Right lung (tissue), 5 donors: ENCODE data around the gene PDZD7. TPM values are rescaled to one million over a fixed set of nuclear protein-coding genes. Genes with fewer than 3 reads are reported as not detected.
"Not testable (repeated sequence)": the region's sequence is repeated elsewhere in the genome, so short reads cannot be mapped to it uniquely, and the experiment has no call there.

ENCODE experiments used
- DNase-seq, 2 donors: peaks; one replicate each; pipeline ENCODE4 v3.0.0-alpha.2; 2013
- polyA plus RNA-seq, 5 donors: library from polyadenylated mRNA; unstranded; fragments of 120-200 nt; gene quantifications; one replicate each; pipeline versions ENCODE4 v1.2.1 to v1.2.3, GENCODE V29; 2013; ENCODE audit warnings: inconsistent platforms in 1 of 5, low replicate concordance in 1 of 5; ENCODE audit not compliant: insufficient read length in 5 of 5, insufficient read depth in 1 of 5

Gene PDZD7
- polyA plus RNA-seq, 5 donors: 0.26 to 0.85 (median 0.69) TPM

DNA sequence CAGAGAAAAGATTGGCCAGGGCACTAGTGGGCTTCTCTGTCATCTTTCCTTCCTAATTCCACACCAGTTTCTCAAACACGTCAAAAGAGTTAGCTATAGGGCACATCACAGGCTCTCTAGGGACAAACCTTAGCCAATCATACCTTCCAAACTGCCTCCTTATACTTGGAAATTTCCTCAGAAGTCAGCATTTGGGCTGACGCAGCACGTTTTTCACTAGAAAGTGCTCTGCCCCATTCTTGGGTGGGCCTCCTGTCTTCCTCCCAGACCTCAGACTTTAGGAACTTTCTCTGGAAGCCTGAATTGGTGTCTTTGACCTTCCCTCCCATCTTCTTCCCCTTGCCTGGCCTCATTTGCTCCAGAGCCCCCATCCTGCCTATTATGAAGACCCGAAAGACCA lies 11.2 kb upstream of the PDZD7 start:
- DNase-seq: no peak

DNA sequence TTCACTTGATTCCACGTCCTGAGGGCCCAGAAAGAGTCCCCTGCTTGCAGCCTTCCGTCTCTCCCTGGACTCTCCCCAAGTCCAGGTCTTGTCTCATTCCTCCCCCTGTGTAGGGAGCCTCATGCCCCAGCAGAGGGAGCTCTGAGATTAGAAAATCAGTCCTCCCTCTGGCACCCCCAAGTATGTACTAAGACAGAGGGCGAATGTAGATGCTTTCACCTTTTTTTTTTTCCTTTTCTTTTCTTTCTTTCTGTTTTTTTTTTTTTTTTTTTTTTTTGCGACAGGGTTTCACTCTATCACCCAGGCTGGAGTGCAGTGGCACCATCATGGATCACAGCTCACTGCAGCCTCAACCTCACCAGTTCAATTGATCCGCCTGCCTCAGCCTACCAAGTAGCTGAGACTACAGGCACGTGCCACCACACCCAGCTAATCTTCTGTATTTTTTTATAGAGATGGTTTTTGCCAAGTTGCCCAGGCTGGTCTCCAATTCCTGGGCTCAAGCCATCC lies 10.4 kb upstream of the PDZD7 start:
- DNase-seq: peak; percentile 71 to 83

DNA sequence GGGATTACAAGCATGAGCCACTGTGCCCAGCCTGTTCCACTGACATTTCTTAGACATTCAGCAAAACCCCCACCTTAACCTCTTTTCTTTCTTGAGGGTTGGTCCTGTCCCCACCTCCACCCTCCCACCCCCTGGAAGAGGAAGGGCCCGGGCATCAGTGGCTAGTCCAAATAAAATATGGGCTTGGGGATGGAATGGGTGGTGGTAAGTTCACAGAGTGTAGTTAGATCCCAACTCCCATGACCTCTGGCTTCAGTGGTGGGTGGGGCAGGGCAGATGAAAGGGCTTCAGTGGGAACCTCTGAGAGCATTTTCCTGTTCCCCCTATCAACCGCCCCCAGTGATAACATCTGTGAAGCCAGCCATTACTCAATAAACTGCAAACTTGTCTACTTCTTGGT lies 9.9 kb upstream of the PDZD7 start:
- DNase-seq: no peak

DNA sequence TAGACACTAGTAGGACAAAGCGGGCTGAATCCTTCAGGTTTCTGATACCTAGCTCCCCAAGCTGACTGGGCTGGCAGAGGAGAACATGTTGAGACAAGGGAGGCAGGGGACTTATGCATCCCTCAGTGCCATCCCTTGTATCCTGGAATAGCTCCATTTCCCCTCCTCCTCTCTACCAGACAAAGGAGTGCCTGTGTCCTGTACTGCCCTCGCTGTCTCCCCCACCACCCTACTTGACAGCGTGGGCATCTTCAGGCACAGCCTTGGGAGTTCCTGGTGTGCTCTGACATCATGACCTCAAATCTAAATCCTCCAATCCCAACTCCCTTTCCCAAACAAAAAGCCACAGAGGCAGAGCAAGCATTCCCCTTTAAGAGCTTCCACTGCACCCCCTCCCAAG lies 9.1 kb upstream of the PDZD7 start:
- no peak for DNase-seq

DNA sequence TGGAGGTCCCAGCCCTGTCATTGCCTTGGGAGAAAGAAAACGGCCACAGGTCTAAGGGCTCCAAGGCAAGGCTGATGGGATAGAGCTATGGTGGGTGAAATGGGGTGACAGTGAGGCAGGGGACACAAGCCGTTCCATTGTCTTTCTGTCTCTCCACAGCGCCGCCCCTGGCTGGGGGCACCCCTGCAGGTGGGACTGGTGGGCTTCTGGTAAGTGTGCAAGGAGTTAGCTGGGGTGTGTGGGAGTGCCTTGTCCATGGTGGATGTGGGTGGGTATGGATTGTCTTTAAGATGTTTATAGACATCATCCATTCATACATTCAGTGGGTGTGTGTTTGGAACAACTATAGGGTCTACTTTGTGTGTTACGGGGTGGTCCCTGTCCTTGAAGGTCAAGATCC lies 7.6 kb upstream of the PDZD7 start:
- DNase-seq: no peak

DNA sequence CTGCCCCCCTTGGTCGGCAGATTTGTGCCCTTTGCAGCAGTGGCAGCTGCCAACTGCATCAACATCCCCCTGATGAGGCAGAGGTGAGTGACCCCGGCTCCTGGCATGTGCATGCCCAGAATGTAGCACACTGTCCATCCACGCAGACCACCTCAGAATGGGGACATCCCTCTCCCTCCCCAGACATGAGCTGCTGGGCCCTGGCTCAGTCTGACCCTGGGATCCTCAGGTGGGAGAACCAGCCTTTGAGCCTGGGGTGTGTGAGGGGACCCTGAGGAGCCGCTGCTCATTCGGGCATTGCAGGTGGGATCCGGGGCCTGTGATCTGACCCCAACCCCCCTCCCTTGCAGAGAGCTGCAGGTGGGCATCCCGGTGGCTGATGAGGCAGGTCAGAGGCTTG lies 5.8 kb upstream of the PDZD7 start:
- DNase-seq: no peak

DNA sequence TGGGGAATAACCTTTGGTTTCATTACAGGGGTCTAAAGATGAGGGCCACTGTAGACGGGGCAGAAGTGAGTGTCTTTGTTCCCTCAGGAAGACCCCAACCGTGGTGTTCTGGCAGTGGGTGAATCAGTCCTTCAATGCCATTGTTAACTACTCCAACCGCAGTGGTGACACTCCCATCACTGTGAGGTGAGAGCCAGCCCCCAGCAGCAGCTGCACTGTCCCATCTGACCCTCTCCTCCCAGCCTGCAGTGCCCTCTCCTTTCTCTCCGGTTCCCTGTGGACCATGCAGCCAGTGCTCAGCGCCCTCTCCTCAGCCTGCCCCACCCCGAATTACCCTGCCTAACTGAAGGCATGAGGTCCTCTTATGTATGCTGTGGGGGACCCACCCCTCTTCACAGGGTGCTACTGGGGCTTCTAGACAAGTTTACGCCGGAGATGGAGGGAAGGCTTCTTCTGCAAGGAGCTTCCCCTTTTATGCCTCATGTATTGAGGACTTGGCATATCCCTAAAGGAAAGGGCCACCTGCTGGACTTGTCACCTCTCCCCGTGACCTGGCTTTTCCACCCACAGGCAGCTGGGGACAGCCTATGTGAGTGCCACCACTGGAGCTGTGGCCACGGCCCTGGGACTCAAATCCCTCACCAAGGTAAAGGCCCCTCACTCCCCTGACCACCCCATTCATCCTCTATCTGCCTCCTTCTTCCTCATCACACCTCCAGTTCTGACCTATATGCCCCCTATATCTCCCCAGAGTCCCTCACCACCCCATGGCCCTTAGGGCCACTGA lies 5.2 kb upstream of the PDZD7 start:
- DNase-seq: no peak

DNA sequence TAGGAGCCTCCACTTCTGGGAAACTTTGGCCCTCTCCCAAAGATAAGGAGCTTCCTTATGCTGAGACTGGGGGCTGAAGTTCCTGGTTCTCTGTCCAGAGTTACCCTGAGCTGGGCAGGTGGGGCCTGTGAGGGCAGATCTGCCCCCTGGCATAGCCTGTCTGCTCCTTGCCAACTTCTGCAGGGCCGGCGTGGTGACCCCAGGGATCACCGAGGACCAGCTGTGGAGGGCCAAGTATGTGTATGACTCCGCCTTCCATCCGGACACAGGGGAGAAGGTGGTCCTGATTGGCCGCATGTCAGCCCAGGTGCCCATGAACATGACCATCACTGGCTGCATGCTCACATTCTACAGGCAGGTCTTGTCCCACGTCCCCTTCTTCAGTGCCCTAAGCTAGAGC lies 4.4 kb upstream of the PDZD7 start:
- DNase-seq: no peak

DNA sequence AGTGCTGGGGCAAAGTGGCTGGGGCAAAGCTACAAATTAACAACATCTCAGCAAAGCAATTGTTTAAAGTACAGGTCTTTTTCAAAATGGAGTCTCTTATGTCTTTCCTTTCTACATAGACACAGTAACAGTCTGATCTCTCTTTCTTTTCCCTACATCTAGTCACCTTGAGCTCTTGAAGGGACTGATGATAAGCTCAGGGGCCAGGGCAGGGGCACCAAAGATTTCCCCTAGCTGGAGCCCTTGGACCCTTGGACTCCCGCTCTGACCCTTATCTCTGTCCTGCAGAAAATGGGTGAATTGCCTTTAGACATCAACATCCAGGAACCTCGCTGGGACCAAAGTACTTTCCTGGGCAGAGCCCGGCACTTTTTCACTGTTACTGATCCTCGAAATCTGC lies 3.5 kb upstream of the PDZD7 start:
- DNase-seq: not testable (repeated sequence)

DNA sequence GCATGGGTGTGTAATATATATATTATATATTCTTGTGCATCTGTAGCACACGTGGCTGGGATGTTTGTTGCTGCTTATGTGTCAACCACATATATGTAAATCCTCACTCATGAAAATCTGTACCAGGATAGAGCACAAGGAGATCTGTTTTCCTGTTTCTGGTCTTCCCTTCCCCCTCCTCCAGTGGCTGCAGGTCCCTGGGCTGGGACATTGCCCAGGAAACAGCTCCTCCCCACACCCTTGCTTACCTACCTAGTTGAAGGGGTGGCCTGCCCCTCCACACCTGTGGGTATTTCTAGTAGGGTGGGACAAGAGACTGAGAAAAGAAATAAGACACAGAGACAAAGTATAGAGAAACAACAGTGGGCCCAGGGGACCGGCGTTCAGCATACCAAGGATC lies 2.3 kb upstream of the PDZD7 start:
- DNase-seq: no peak

DNA sequence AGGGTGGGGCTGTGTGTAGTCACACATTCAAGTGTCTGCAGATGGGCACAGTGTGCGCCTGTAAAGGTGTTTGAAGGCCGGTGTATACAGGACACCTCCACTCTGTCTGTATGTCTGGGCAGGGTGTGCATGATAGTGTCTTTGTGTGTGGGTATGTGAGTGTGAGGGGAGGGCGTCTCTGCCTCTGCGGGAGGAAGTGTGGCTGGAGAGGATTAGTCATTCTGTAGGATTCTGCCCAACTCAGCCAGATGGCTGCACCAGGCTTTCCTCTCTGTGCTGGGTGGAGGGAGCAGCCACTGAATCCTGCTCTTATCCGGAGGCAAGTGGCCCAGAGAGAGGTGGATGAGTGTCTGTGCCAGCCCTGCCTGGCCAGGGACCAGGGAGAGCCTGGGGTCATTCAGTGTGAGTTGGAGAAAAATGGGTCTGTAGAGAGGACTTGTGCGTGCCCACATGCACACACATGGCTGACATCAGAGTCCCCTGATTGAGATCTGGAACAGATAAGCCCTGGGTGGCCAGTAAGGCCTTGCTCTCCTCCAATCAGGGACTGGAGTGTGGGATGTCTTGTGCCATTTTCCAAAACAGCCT lies 1.8 kb upstream of the PDZD7 start:
- peak; percentile 52 to 56 for DNase-seq

DNA sequence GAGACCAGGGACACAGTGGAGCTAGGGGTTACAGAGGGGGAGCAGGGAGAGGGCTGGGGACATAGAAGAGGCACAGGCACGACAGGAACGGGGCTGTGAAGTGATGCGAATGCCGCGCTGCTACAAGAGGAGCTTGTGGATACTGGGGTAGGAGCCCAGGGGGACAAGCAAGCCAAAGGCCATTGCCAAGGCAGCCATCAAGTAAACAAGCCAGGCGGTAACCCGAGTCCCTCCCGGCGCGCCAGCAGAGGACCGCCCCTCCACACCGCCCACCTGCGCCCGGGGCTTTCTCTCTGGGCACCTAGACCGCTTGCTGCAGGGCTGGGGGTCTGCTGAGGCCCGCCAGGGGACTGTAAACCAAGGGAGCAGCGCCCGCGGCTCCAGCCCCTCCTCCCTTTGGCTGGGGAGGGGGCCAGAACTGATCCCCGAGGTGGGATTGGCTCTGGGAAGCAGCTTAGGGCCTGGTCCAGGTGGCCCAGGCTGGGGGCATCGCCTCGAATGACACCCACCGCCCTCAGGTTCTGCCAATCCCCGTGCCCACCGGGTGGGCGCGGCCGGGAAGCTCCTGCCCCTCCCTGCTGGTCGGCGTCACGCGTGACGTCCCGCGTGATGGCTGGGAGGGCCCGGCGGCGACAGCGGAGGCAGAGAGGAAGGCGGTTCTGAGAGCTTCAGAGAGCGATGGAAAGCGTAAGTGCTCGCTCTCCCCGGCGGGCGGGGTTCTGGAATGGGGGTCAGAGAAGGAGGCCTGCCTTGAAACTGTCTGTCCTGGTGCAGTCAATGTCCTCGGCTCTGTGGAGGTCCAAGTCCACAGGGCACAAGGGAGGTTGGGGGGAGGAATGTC lies 1.1 kb upstream of the PDZD7 start:
- peak; percentile 81 for DNase-seq

DNA sequence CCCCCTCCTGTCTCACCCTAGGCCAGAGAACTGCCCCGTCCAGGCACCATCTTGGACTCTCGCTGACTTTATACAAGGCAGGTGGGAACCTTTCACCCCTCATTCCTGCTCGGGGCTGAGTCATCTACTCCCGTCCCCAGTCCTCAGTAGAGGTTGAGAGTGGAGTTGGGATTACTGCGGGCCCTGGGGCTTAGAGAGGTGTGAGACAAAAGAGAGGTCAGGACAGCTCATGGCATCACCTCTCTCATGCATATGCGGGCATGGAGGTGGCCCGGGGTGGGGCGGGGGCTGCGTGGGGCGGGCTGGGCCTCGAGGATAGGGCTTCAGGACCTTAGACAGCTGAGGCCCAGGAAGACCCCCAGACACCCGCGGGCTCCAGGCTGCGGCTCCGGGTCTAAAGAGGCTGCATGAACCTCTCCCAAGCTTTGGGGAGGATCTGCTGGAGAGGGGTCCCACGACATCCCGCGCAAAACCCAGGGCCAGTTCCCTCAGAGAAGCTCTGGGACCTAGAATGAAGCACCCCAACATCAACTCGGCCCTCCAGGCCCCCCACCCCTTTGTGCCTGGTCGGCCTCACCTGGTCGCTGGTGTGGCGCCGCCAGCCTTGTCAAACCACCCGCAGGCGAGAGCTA lies 317 bp downstream of the PDZD7 start:
- DNase-seq: no peak

DNA sequence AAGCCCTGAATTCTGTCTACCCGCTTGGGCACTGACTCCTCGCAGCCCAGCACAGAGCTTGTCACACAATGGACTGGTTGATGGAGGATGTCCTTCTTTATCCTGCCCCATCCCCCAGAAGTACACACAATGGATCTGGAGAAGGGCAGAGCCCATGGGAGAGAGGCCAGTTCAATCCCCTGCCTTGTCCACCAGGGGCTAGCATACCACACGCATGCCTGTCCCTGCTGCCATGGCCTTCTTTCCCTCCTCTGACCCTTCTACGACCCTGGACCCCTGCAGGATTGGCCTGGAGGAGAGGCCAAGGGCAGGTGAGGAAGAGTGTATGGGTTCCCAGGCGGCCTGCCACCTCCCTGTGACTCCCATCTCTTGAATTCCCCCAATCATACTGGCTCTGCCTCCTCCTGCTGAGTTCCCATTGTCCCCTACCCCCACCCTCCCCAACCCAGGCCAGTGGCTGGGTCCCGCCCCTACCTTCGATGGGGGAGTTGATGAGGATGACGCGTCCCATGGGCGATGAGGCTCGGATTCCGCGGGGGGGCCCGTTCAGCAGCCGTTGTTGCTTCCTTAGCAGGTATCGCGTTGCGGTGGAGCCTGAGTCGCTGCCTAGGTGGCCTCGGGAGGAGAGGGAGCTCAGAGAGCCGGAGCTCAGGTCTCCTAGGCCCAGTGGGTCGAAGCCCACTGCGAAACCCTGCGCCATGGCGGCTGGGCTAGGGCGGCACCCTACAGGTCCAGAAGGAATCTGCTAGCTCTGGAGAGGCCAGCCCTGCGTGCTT lies 1.2 kb downstream of the PDZD7 start:
- DNase-seq: no peak

DNA sequence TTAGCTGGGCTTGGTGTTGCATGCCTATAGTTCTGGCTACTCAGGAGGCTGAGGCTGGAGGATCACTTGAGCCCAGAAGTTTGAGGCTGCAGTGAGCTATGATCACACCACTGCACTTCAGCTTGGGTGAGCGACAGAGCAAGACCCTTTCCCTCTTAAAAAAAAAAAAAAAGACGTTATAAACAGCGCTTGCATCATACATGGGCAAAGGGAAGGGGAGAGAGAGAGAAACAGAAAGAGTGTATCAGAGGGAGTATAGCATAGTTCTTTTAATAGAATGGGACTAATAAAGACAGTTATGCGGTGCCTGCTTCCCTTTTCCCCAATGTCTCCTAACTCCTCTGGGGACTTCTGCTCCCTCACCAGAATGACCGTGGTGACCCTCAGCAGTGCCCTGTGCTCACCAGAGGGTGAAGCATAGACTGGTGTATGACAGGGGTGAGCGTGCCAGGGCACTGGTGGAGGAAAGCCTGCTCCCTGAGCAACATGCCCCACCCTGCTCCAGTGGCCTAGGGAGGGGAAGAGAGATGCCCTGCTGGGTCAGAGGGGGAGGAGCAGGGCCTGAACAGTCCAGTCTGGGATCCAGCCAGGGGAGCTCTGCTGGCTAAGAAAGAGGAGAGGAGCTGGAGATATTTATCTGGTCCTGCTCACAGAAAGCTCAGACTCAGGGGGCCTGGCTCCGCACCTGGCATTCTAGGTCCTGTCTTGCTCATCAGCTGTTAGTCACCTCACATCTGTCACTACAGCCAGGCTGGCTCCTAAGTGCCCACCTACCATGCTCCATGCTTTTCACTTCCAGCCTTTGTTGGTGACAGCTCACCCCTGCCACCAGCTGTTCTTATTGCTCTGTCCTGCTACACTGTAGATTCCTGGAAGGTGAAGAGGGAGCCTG lies 2.2 kb downstream of the PDZD7 start:
- no peak for DNase-seq

DNA sequence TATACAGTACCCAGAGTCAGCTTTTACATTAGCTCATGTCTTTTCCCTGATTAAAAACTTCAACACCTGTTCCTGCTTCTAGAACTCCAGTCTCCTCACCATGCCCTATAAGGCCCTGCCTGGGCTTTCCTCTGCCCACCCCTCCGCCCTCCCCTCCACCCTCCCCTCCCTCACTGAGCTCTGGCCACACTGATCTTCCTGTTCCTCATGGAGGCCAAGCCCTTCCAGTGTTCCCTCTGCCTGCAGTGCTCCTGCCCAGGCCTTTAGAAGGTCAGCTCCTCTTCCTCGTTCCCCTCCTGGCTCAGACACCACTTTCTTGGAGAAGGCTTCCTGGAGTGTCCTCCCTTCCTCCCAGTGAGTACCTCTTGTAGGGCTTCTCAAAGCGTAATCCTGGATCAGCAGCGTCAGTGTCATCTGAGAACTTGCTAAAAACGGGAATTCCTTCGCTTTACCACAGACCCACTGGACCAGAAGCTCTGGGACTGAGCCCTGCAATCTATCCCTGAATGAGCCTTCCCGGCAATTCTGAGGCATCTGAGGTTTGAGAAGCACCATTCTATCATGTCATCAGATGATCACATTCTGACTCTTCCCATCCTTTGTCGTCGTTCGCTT lies 3.7 kb downstream of the PDZD7 start:
- no peak for DNase-seq

DNA sequence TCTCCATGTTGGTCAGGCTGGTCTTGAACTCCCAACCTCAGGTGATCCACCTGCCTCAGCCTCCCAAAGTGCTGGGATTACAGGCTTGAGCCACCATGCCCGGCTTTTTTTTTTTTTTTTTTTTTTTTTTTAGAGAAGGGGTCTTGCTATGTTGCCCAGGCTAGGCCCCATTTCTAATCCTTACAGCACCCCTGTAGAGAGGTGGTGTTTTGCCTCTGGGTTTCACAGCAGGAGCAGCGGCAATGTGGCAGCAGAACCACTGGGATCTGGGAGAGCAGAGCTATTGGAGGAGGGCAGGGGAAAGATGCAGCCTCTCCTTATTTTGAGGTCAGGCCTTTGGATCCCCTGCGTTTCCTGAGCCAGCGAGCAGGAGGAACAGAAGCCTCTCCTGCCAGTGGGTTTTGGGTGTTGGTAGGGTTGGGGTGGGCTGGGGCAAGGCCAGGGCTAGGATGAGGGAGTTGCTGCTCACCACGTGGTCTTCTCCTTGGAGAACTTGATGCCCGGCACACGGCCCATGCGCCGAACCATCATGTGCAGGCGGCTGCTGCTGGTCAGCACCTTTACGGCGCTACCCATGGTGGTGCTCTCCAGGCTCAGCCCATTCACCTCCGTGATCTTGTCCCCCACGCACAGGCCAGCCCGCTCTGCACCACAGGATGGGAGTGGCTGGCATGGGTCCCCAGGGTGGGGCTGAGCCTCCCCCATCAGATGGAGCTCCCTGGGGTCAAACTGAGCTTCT lies 7.8 kb downstream of the PDZD7 start:
- no peak for DNase-seq

DNA sequence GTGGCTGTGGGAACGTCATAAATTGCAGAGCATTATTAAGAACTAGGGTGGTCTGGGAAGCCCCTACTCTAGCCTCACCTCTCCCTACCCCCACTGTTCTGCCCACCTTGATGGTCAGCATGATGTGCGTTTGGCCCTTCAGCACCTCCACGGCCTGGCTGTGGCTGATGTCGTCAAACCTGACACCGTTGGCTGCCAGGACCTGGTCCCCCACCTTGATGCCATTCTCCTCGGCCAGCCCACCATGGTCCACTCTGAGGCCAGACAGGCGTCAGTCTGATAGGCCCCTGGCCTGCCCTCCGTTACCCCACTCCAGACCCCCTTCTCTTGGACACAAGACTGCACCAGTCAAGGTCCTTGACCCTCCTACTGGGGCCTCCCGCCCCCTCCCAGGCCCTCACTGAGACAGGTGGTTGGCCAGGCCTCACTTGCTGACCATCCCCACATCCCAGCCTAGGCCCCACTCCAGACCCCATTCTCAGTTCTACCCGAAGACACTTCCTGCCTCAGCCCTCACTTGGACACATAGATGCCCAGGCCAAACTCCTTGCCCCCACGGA lies 9.2 kb downstream of the PDZD7 start:
- no peak for DNase-seq

DNA sequence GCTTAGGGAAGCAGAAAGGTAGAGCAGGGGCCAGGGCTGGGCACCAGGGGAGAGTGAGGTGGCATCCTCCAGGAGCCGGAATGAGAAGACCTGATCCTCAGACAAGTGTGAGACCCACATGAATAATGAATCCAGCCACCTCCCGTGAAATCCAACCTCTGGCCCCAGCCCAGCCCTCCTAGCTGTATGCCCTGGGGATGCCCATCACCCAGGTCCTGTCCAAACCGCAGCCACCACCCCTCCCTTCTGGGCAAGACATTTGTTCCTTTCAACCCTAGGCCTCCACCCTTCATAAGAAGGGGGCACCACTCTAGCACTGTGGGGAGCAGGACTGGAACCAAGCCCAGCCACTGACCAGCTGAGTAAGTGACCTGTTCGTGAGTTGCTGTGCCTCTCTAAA lies 9.7 kb downstream of the PDZD7 start:
- no peak for DNase-seq
